ENCODE data around the gene CDH3. TPM values are rescaled to one million over a fixed set of nuclear protein-coding genes. Genes with fewer than 3 reads are reported as not detected.

CDH3 gene
- total RNA-seq, 4 donors from 2014 or later = 0.34 to 1.5 TPM; not detected in 2

DNA sequence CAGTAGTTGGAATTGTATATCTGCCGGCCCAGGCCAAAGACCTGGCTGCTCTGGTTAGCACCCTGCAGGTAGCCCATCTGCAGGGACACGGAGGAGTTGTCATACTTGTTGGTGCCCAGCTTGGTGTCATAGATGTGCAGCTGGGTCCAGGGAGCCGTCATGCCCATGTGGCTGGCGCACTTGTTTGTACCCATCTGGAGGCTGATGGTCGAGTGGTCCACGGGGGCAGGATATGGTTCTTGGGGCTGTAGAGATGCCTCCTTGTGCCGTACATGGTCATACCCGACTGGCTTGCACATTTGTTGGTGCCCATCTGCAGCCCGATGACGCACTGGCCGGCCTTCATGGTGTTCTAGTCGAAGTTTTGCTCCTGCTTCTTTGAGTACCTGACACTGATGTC lies 6.0 kb downstream of the CDH3 start:
- TF ChIP-seq, protein P1, sequence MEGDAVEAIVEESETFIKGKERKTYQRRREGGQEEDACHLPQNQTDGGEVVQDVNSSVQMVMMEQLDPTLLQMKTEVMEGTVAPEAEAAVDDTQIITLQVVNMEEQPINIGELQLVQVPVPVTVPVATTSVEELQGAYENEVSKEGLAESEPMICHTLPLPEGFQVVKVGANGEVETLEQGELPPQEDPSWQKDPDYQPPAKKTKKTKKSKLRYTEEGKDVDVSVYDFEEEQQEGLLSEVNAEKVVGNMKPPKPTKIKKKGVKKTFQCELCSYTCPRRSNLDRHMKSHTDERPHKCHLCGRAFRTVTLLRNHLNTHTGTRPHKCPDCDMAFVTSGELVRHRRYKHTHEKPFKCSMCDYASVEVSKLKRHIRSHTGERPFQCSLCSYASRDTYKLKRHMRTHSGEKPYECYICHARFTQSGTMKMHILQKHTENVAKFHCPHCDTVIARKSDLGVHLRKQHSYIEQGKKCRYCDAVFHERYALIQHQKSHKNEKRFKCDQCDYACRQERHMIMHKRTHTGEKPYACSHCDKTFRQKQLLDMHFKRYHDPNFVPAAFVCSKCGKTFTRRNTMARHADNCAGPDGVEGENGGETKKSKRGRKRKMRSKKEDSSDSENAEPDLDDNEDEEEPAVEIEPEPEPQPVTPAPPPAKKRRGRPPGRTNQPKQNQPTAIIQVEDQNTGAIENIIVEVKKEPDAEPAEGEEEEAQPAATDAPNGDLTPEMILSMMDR (IDR thresholded peaks at IDR 0.05; ENCODE audit: low read depth) = no peak

DNA sequence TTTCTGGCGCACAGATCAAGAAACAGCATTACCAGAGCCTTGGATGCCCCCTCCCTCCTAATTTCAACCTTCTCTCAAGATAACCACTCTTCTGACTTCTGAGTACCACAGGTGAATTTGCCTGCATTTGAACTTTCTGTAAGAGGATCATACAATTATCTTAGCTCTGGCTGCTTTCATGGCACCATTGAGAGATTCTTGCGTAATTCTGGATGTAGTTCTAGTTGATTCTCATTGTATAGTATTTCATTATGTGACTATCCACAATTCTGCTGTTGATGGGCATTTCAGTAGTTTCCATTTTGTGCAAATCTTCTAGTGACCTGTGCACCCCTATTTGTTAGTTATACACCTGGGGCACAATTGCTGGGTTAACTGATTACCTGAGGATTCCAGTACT lies 7.5 kb downstream of the CDH3 start:
- TF ChIP-seq, protein P1 (IDR thresholded peaks at IDR 0.05; ENCODE audit: low read depth) = no peak

DNA sequence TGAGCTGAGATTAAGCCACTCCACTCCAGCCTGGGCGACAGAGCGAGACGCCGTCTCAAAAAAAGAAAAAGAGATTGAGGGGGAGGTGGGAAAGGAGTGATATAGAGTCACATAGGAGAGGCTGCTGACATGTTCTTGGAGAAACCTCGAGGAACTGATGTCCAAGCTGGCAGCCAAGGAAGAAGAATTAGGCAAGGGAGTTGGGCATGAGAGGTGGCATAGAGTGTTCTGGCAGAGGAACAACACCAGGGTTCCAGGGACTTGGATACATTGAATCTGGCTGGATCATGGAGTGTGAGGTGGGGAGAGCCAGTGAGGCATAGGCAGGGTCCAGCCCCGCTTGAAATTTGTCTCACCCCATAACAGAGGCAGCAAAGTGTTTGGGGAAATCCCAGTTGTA lies 10.7 kb downstream of the CDH3 start:
- TF ChIP-seq, protein P1 (IDR thresholded peaks at IDR 0.05; ENCODE audit: low read depth) = no peak

DNA sequence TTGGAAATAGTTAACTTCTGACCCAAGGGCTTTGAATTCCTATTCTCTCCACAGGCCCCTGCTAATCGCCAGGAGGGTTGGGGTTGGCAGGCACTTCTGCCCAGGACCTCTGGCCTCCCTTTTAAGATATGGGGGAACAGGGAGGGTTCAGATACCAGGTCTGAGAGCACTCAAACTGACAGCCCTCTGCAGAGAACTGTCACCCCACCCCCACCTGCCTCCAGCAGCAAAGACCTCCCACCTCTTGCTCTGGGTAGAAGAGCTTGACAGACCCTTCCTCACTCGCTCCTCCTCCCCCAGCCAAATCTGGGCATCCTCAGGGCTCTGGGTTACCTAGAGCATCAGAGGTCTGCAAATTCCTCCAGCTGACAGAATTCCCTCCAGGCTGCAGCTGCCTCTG lies 11.6 kb downstream of the CDH3 start:
- TF ChIP-seq, protein P1 (IDR thresholded peaks at IDR 0.05; ENCODE audit: low read depth) = no peak

DNA sequence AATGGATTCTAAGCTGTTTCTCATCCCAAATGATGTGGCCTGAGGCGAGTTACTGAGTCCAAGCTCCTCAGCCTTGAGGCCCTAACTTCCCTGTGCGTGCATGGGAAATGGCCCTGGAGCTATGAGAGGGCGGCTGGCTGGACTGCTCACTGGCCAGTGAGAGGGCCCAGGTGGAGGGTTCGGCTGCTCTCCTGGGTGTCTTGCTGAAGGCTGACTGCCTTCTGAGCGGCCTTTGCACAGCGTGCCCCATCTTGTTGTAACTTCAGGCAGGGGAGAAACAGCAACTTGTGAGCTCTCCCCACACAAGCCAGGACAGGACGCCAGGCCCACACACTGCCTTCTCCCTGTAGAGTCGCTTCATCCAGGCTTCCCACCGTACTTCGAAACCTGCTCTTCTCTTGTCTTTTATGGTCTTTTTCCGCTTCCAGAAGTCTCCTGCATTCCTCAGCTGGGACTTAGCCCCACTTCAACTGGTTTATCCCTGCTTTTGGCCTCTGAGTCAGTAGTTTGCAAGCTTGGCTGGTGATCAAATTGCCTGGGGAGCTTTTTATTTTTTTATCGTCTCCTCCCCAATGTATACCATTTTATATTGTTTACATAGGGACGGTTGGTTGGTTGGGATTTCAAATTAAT lies 13.3 kb downstream of the CDH3 start:
- TF ChIP-seq, protein P1 (IDR thresholded peaks at IDR 0.05; ENCODE audit: low read depth) = no peak

DNA sequence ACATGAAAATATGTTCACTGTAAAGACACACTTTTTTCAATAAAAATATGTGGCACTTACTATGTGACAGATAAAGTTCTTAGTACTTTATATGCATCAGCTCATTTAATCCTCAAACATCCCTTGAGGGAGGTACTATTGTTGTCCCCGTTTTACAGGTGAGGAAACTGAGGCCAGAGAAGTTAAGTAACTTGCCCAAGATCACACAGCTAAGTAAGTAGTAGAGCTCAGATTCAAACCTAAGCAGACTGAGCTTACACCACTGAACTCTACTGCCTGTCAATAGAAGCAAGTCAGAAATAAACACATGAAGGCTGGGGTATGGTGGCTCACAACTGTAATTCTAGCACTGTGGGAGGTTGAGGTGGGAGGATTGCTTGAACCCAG lies 13.9 kb downstream of the CDH3 start:
- TF ChIP-seq, protein P1 (IDR thresholded peaks at IDR 0.05; ENCODE audit: low read depth) = no peak

DNA sequence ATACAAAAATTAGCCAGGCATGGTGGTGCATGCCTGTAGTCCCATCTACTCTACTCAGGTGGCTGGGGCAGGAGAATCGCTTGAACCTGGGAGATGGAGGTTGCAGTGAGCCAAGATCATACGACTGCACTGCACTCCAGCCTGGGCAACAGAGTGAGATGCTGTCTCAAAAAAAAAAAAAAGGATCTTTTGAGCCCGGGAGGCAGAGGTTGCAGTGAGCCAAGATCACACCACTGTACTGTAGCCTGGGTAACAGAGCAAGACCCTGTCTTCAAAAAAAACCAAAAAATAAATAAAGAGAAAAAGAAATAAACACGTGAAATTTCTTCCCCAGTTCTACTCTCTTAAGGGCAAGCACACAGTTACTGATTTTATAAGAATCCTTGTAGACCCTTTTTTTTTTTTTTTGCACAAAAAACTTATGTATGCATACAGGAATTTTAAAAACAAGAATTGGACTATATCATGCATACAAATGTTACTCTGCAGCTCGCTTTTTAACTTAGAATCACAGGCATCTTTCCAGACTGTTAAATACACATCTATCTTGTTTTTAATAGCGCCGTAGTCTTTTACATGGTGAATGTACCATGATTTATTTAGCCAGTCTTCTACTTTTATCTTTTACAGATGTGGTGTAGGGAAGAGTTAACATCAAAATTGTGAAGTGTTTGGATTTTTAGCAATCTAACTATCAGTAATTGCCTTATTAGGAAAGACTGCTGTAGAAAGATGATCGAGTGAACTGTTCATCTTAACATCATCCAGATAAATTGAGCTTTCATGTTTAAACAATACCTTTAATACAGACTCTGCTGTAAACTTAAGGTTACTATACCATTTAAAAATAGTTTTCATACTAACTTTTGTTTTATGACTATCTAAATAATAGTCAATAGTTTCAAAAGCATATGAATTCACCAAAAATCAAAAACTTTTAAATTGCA lies 14.6 kb downstream of the CDH3 start:
- TF ChIP-seq, protein P1 (IDR thresholded peaks at IDR 0.05; ENCODE audit: low read depth) = no peak

All from subcutaneous adipose tissue (tissue), 4 donors.